ENCODE results near the gene SNHG17.

GRCh38 chr20:38460040-38460623 is 25.0 kb upstream of the SNHG17 start:
- no peak for TF ChIP-seq CTCF (IDR thresholded peaks at IDR 0.05)
- TF ChIP-seq POLR2A (IDR thresholded peaks at IDR 0.05) = no peak

Data from thyroid gland (tissue), 4 donors.